ENCODE data around the gene PSPC1.

PSPC1 gene

DNA sequence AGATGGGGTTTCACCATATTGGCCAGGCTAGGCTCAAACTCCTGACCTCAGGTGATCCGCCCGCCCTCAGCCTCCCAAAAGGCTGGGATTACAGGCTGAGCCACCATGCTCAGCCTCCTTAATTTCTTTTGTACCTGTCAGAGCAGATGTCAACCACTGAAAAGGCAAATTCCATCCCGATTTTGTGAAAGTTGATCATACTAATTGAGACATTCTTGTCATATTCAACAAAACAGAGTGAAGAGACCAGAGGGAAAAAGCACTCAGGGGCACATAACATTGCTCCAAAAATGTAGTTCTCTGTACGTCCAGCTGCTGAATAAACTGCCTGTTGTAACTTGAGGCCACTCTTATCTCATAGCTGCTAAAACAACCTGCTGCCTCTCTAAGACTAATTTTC, 27.4 kb upstream of the PSPC1 start:
- TF ChIP-seq, protein P1, sequence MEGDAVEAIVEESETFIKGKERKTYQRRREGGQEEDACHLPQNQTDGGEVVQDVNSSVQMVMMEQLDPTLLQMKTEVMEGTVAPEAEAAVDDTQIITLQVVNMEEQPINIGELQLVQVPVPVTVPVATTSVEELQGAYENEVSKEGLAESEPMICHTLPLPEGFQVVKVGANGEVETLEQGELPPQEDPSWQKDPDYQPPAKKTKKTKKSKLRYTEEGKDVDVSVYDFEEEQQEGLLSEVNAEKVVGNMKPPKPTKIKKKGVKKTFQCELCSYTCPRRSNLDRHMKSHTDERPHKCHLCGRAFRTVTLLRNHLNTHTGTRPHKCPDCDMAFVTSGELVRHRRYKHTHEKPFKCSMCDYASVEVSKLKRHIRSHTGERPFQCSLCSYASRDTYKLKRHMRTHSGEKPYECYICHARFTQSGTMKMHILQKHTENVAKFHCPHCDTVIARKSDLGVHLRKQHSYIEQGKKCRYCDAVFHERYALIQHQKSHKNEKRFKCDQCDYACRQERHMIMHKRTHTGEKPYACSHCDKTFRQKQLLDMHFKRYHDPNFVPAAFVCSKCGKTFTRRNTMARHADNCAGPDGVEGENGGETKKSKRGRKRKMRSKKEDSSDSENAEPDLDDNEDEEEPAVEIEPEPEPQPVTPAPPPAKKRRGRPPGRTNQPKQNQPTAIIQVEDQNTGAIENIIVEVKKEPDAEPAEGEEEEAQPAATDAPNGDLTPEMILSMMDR (conservative IDR thresholded peaks at IDR 0.05; ENCODE audit: control insufficient read depth, insufficient read depth, low read depth, low read length): no peak
- DNase-seq (ENCODE audit: low read depth): no peak
- H3K4me3 ChIP-seq (ENCODE audit: control insufficient read depth, low read depth, low read length): no peak overlapping the region

DNA sequence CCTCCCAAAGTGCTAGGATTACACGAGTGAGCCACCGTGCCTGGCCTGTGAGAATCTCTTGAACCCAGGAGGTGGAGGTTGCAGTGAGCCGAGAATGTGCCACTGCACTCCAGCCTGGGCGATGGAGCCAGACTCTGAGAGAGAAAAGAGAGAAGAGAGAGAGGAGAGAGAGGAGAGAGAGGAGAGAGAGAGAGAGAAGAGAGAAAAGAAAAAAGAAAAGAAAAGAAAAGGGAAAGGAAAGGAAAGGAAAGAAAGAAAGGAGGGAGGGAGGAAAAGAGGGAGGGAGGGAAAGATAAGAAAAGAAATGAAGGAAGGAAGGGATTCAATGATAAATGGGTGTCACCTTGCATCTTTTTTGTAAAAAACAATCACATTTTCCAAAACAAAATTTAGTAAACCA, 23.0 kb upstream of the PSPC1 start:
- TF ChIP-seq, protein P1 (conservative IDR thresholded peaks at IDR 0.05; ENCODE audit: control insufficient read depth, insufficient read depth, low read depth, low read length): no peak
- no peak for DNase-seq (ENCODE audit: low read depth)
- H3K4me3 ChIP-seq (ENCODE audit: control insufficient read depth, low read depth, low read length): no peak overlapping the region

DNA sequence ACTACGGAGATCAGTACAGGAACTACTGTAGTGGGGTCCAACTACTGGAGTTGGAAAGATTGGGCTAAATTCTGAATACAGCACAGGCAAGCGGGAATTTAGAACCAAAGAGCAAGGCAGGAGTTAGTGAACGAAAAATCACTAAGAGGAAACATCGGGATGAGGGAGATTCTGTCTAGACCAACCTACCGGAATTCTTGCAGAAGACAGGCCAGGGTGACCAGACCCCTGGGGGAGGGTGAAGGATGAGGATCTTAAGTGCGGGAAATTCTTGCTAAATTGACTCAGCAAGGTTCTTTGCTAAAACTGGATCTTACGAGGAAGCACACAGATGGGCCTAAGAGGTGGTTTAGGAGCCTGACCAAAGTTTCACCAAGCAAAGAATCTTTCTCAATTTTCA, 13.2 kb upstream of the PSPC1 start:
- H3K4me3 ChIP-seq (ENCODE audit: control insufficient read depth, low read depth, low read length): no peak overlapping the region
- DNase-seq (ENCODE audit: low read depth): no peak
- TF ChIP-seq, protein P1 (conservative IDR thresholded peaks at IDR 0.05; ENCODE audit: control insufficient read depth, insufficient read depth, low read depth, low read length): no peak

DNA sequence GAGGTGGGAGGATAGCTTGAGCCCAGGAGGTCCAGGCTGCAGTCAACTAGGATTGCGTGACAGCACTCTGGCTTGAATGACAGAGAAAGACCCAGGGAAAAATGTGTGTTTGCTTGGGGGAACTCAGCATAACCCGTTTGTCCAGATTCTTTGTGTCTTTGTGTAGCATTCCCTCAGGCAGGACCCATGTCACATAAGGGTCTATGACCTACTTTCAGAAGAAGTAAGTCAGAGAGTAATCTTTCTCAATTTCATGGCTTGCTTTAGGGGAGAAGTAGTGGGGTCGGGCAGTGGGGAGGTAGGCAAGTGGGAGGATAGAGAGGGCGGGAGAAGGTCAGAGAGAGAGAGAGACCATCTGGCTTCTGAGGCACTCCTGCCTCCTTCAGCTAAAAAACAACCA, 11.9 kb upstream of the PSPC1 start:
- DNase-seq (ENCODE audit: low read depth): no peak
- TF ChIP-seq, protein P1 (conservative IDR thresholded peaks at IDR 0.05; ENCODE audit: control insufficient read depth, insufficient read depth, low read depth, low read length): no peak
- H3K4me3 ChIP-seq (ENCODE audit: control insufficient read depth, low read depth, low read length): no peak overlapping the region

DNA sequence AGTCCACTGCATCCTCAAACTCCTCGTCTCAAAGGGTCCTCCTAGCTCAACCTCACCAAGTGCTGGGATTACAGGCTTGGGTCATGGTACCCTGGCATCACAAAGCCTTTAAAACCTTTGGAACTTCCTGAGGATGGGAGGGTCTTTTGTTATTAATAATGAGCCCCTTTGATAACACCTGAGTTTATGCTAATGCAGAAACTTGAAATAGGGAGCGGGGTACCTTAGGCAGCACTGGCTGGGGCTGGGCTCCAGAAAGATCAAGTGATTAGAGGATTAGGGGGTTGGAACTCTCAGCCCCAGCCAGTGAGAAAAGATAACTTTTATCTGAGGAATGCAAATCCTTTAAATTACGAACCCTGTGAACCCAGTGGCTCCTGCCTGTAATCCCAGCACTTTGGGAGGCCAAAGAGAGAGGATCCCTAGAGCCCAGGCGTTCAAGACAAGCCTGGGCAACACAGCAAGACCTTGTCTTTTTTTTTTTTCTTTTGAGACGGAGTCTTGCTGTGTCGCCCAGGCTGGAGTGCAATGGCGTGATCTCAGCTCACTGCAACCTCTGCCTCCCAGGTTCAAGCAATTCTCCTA, 9.3 kb upstream of the PSPC1 start:
- no peak overlapping the region for H3K4me3 ChIP-seq (ENCODE audit: control insufficient read depth, low read depth, low read length)
- TF ChIP-seq, protein P1 (conservative IDR thresholded peaks at IDR 0.05; ENCODE audit: control insufficient read depth, insufficient read depth, low read depth, low read length): no peak
- DNase-seq (ENCODE audit: low read depth): no peak

DNA sequence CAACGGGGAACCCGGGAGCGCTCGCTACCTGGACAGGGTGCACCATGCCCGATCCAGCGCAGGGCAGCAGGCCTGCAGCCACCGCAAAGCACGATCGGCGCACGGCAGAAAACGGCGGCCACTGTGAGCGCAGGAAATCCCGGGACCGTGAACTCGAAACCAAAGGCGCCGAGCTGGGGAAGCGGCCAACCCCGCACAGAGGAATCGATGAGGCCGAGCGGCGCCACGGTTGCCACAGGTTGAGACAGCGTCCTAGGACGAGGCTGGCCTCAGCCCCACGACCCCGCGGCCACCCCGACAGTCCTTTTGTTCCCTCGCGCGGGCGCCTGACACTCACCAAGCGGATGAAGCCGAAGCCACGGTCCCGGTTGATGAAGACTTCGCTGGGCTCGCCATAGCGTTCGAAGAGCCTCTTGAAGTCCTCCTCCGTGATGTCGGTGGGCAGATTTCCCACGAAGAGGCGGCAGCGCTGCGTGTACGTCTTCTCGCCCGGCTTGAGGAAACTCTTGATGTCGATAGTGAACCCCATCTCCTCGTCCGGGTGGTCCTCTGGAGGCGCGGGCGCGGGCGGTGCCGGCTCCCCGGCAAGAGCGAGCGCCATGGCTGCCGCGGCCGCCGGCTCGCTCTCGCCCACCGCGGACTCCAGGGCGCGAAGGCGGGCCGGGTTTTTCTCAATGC, 557 bp downstream of the PSPC1 start:
- peak overlapping the region; percentile 93 for H3K4me3 ChIP-seq (ENCODE audit: control insufficient read depth, low read depth, low read length)
- TF ChIP-seq, protein P1 (conservative IDR thresholded peaks at IDR 0.05; ENCODE audit: control insufficient read depth, insufficient read depth, low read depth, low read length): no peak
- DNase-seq (ENCODE audit: low read depth): peak; percentile 40

Data from fibroblast of mammary gland (primary cell).